Endothelial cell of umbilical vein (primary cell): ENCODE results near the gene ATP2A2. TPM values are rescaled to one million over a fixed set of nuclear protein-coding genes. Genes with fewer than 3 reads are reported as not detected.

Experiments used
- BruUV-seq: library from RNA; stranded (reverse); fragments of 400-500 nt; replicated peaks from 2 replicates; lab custom pipeline; 2021; lab: Mats Ljungman, UMichigan
- CTCF ChIA-PET: fragments of 300-600, 350-600 bp; sonication (Branson Sonifier 250); formaldehyde crosslinking; loops from one replicate; lab custom pipeline; 2021; ENCODE audit warnings: antibody characterized with exemption, inconsistent platforms; lab: Charles Lee
- POLR2A ChIA-PET: fragments of 300-600, 350-600 bp; sonication (Branson Sonifier 250); formaldehyde crosslinking; loops from one replicate; lab custom pipeline; 2021; ENCODE audit warnings: antibody characterized with exemption, inconsistent platforms; lab: Charles Lee
- DNase-seq: peaks from one replicate; pipeline ENCODE4 v3.0.0-alpha.2; 2011; ENCODE audit warnings: low read depth, low spot score
- FAIRE-seq: peaks from 2 replicates; lab custom pipeline; 2011; peaks lifted over from hg19 to GRCh38; lab: Jason Lieb, UNC
- H2AFZ ChIP-seq: 2 replicates; pipeline ENCODE4 v1.6.0; 2012; ENCODE audit warnings: low read depth, low read length, control low read depth, inconsistent platforms
- H3K27ac ChIP-seq: 2 replicates; pipeline ENCODE4 v1.5.1; 2011; ENCODE audit warnings: low read depth, mild to moderate bottlenecking, control low read depth, low read length, moderate library complexity; ENCODE audit not compliant: insufficient read depth
- H3K27me3 ChIP-seq, 2 experiments: 2 replicates each; pipeline versions ENCODE4 v1.6.0 to v1.6.1; 2011; ENCODE audit warnings: low read length in 2 of 2, mixed read lengths in 1 of 2; ENCODE audit not compliant: control insufficient read depth in 2 of 2, insufficient read depth in 2 of 2
- H3K36me3 ChIP-seq, 2 experiments: 2 replicates in 1 of 2; 3 replicates in 1 of 2; pipeline ENCODE4 v1.5.1; 2011; ENCODE audit warnings: low read length in 2 of 2, mild to moderate bottlenecking in 1 of 2, moderate library complexity in 1 of 2; ENCODE audit not compliant: control insufficient read depth in 2 of 2, insufficient read depth in 2 of 2; ENCODE audit errors: extremely low read depth in 1 of 2
- H3K4me1 ChIP-seq: 3 replicates; pipeline ENCODE4 v1.5.1; 2011; ENCODE audit warnings: mild to moderate bottlenecking, low read length; ENCODE audit not compliant: control insufficient read depth, insufficient read depth; ENCODE audit errors: extremely low read depth
- H3K4me2 ChIP-seq: 2 replicates; pipeline ENCODE4 v1.6.1; 2011; ENCODE audit warnings: low read length, control low read depth, mixed read lengths; ENCODE audit not compliant: insufficient read depth
- H3K4me3 ChIP-seq, 3 experiments: fragments of 200-600 bp in 1 of 3; sonication (generic), shearing (Covaris generic) in 1 of 3; replicated peaks in 1 of 3; 2 replicates each; pipeline ENCODE4 v1.5.1; 2011 to 2016; ENCODE audit warnings: control low read depth in 3 of 3, low read length in 3 of 3, mild to moderate bottlenecking in 2 of 3, inconsistent platforms in 1 of 3, low read depth in 1 of 3, moderate library complexity in 1 of 3; ENCODE audit not compliant: insufficient read depth in 1 of 3
- H3K79me2 ChIP-seq: 2 replicates; pipeline ENCODE4 v1.6.0; 2012; ENCODE audit warnings: low read length, inconsistent platforms; ENCODE audit not compliant: control insufficient read depth, insufficient read depth
- H3K9ac ChIP-seq: replicated peaks from 2 replicates; pipeline ENCODE3; 2011; ENCODE audit warnings: low read length, control low read depth; ENCODE audit not compliant: insufficient read depth; ENCODE audit errors: extremely low read depth
- H3K9me1 ChIP-seq: replicated peaks from 3 replicates; pipeline ENCODE4 v1.6.0; 2011; ENCODE audit warnings: mild to moderate bottlenecking, low read length; ENCODE audit not compliant: control insufficient read depth, insufficient read depth; ENCODE audit errors: extremely low read depth
- H3K9me3 ChIP-seq: replicated peaks from 2 replicates; pipeline ENCODE4 v1.5.1; 2012; ENCODE audit warnings: low read length, inconsistent platforms; ENCODE audit not compliant: control insufficient read depth, insufficient read depth
- H4K20me1 ChIP-seq: replicated peaks from 2 replicates; pipeline ENCODE3; 2011; ENCODE audit warnings: mild to moderate bottlenecking, low read length; ENCODE audit not compliant: control insufficient read depth, insufficient read depth; ENCODE audit errors: extremely low read depth
- EZH2 ChIP-seq: IDR thresholded peaks from 2 replicates; pipeline ENCODE4 v1.6.1; 2012; ENCODE audit warnings: borderline replicate concordance, low read depth, mild to moderate bottlenecking, moderate library complexity, low read length, inconsistent platforms; ENCODE audit not compliant: severe bottlenecking
- FOS ChIP-seq: IDR thresholded peaks from 2 replicates; pipeline ENCODE4 v1.6.1; 2011; ENCODE audit warnings: mild to moderate bottlenecking, low read length, moderate library complexity, borderline replicate concordance; ENCODE audit not compliant: insufficient read depth
- JUN ChIP-seq: IDR thresholded peaks from 2 replicates; pipeline ENCODE4 v1.6.1; 2011; ENCODE audit warnings: borderline replicate concordance, low read depth; ENCODE audit not compliant: insufficient read length, insufficient read depth
- MYC ChIP-seq: IDR thresholded peaks from one replicate; pipeline ENCODE4 v1.6.1; 2011; ENCODE audit warnings: mild to moderate bottlenecking, low read depth, low read length
- POLR2AphosphoS5 ChIP-seq: IDR thresholded peaks from 2 replicates; pipeline ENCODE4 v1.6.1; 2012; ENCODE audit warnings: low read depth, mild to moderate bottlenecking, control low read depth, low read length, moderate library complexity; ENCODE audit not compliant: insufficient read depth
- dilution Hi-C: fragments of 300-500 bp; cut with MboI; formaldehyde crosslinking; loops from one replicate; pipeline ENCODE4 v1.15.0; 2019; ENCODE audit warnings: low sequenced_read_pairs; ENCODE audit not compliant: extremely low pct_ligation_motif_present
- intact Hi-C: fragments of 100-400 bp; cut with micrococcal nuclease; formaldehyde crosslinking; loops from one replicate; pipeline ENCODE4 v1.10.0; 2022
- polyA plus RNA-seq, 4 experiments: library from polyadenylated mRNA; depleted of rRNA in 3 of 4; stranded (reverse) in 3 of 4; unstranded in 1 of 4; fragments of >200 nt; gene quantifications; 2 replicates each; pipeline versions ENCODE4 v1.2.1 to v1.2.3, GENCODE V29; 2011 to 2012; ENCODE audit warnings: missing spikeins in 1 of 4
- total RNA-seq: library from RNA; stranded (reverse); gene quantifications from 2 replicates; pipeline ENCODE4 v1.2.3, GENCODE V29; 2021
- TF ChIP-seq, protein P1 (sequence below): IDR thresholded peaks from 2 replicates; pipeline ENCODE4 v1.6.1; 2011; ENCODE audit not compliant: insufficient read depth, insufficient read length
- TF ChIP-seq, protein P2 (sequence below), 2 donors: IDR thresholded peaks; 1 replicate in 1 of 2; 2 replicates in 1 of 2; pipeline ENCODE4 v1.5.1; 2011; ENCODE audit warnings: low read length in 2 of 2, mild to moderate bottlenecking in 2 of 2, moderate library complexity in 2 of 2, control low read depth in 1 of 2, inconsistent platforms in 1 of 2, low read depth in 1 of 2; ENCODE audit not compliant: insufficient read depth in 1 of 2; ENCODE audit errors: extremely low read depth in 1 of 2

Gene ATP2A2
- total and polyA plus RNA-seq, 2 donors (not counting 3 experiments of a cell fraction or from before 2014, with no cell fraction given), result 102 to 239 TPM

DNA sequence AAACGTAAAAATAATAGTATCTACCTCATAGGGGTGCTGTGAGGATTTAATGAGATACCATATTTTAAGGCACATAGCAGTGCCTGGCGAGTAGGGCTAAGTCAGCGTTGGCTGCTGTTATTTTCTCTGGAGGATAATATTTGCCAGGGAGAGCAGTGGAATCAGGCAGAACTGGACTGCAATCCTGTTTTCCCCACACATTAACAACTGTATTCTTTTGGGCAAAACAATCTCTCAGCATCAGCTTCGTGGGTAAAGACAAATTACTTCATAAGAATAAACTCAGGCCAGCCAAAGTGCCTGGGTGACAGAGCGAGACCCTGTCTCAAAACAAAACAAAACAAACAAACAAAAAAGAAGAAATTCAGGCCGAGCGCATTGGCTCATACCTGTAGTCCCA is 29.7 kb upstream of the ATP2A2 start:
- dilution Hi-C loops (no loop called here), intact Hi-C loops (no loop called here)
- Histone ChIP-seq H3K36me3 (no peaks in the 10 kb centered on the region), H3K9me1 (no peaks in the 10 kb centered on the region), H3K4me3 (no peak overlapping the region), H3K9ac (no peak overlapping the region), H4K20me1 (no peaks in the 10 kb centered on the region), H3K27ac (no peak overlapping the region), H3K79me2 (no peaks in the 10 kb centered on the region), H3K4me1 (no peaks in the 10 kb centered on the region), H3K27me3 (no peaks in the 10 kb centered on the region), H2AFZ (no peak overlapping the region), H3K4me2 (no peak overlapping the region), H3K9me3 (no peaks in the 10 kb centered on the region)
- ChIA-PET CTCF (no interaction called here), POLR2A (no interaction called here)
- no peak for TF ChIP-seq MYC
- no peak for TF ChIP-seq EZH2
- no peak for TF ChIP-seq JUN
- TF ChIP-seq, protein P1, sequence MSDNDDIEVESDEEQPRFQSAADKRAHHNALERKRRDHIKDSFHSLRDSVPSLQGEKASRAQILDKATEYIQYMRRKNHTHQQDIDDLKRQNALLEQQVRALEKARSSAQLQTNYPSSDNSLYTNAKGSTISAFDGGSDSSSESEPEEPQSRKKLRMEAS, result no peak
- TF ChIP-seq POLR2AphosphoS5, result no peak
- no peak for TF ChIP-seq FOS
- FAIRE-seq (no peak), DNase-seq (no peak)
- no TSS peak for BruUV-seq

DNA sequence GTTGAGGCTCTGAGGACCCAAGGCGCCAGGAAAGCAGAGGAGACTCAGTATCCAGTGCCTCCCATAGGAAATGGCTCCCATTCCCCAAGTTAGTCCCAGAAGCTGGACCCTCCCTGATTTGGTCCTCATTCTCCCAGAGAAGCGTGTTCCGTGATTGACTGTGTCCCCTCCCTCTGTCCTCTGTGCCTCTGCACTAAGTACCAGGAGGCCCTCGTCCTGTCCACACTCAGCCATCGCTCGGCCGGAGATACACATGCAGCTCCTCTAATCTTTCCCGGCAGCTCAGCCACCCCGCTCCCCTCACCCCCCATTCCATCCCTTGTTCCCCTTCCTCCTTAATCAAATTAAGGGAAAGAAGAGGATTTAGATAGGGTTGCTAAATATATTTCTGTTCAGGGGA is 28.3 kb upstream of the ATP2A2 start:
- POLR2A ChIA-PET, result no interaction called here
- intact Hi-C loops (no loop called here), dilution Hi-C loops (no loop called here)
- CTCF ChIA-PET, result interaction anchor here (0.7 kb wide), 1 partner anchor 144 kb away, joined by 3 read pairs; no protein-coding TSS in a partner anchor
- H3K36me3 ChIP-seq, result no peaks in the 10 kb centered on the region
- H3K27me3 ChIP-seq, result no peaks in the 10 kb centered on the region
- no peak overlapping the region for H3K4me3 ChIP-seq
- no peak for FAIRE-seq
- H4K20me1 ChIP-seq, result no peaks in the 10 kb centered on the region
- DNase-seq, result no peak
- no peaks in the 10 kb centered on the region for H3K9me1 ChIP-seq
- no peak overlapping the region for H3K9ac ChIP-seq
- no peaks in the 10 kb centered on the region for H3K9me3 ChIP-seq
- no peak overlapping the region for H3K27ac ChIP-seq
- TF ChIP-seq, protein P2, sequence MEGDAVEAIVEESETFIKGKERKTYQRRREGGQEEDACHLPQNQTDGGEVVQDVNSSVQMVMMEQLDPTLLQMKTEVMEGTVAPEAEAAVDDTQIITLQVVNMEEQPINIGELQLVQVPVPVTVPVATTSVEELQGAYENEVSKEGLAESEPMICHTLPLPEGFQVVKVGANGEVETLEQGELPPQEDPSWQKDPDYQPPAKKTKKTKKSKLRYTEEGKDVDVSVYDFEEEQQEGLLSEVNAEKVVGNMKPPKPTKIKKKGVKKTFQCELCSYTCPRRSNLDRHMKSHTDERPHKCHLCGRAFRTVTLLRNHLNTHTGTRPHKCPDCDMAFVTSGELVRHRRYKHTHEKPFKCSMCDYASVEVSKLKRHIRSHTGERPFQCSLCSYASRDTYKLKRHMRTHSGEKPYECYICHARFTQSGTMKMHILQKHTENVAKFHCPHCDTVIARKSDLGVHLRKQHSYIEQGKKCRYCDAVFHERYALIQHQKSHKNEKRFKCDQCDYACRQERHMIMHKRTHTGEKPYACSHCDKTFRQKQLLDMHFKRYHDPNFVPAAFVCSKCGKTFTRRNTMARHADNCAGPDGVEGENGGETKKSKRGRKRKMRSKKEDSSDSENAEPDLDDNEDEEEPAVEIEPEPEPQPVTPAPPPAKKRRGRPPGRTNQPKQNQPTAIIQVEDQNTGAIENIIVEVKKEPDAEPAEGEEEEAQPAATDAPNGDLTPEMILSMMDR (IDR thresholded peaks at IDR 0.05; ENCODE audit: extremely low read depth in 1 of 2, insufficient read depth in 1 of 2, low read depth in 1 of 2, low read length in 2 of 2), result no peak
- TF ChIP-seq MYC, result no peak
- TF ChIP-seq, protein P1, result no peak
- no peak for TF ChIP-seq POLR2AphosphoS5
- no peak for TF ChIP-seq JUN
- TF ChIP-seq FOS, result no peak
- TF ChIP-seq EZH2, result no peak
- no TSS peak for BruUV-seq
- no peak overlapping the region for H3K4me2 ChIP-seq
- no peak overlapping the region for H2AFZ ChIP-seq
- no peaks in the 10 kb centered on the region for H3K79me2 ChIP-seq
- H3K4me1 ChIP-seq, result no peaks in the 10 kb centered on the region
